H4 (cell line): ENCODE measurements around the gene MRTFA. TPM values are rescaled to one million over a fixed set of nuclear protein-coding genes. Genes with fewer than 3 reads are reported as not detected.
A peak's percentile ranks its signal among the peaks of the same experiment; 100 is the strongest.
"Not testable (repeated sequence)": the region's sequence is repeated elsewhere in the genome, so short reads cannot be mapped to it uniquely, and the experiment has no call there.

ENCODE experiments used
- DNase-seq: peaks from one replicate; pipeline ENCODE4 v3.0.0-alpha.2; 2015; ENCODE audit warnings: low spot score
- total RNA-seq: library from RNA; depleted of rRNA; stranded (reverse); fragments of >200 nt; shearing (Covaris generic); gene quantifications from 2 replicates; pipeline ENCODE4 v1.2.3, GENCODE V29; 2014

The MRTFA gene
- total RNA-seq, 1 experiment from 2014 or later: 20.5 TPM

- DNase-seq: no peak
These were observed 8.9 kb downstream of the MRTFA start for GRCh38 chr22:40627612-40628011.

- DNase-seq: no peak
These were observed 9.7 kb downstream of the MRTFA start for GRCh38 chr22:40626851-40627250.

- not testable (repeated sequence) for DNase-seq
These were observed 10.7 kb downstream of the MRTFA start for GRCh38 chr22:40625794-40626193.

- DNase-seq: not testable (repeated sequence)
These were observed 11.2 kb downstream of the MRTFA start for GRCh38 chr22:40625281-40625680.

- no peak for DNase-seq
These were observed 11.7 kb downstream of the MRTFA start for GRCh38 chr22:40624770-40625169.

GRCh38 chr22:40621309-40622151, 15.0 kb downstream of the MRTFA start:
- DNase-seq: no peak

GRCh38 chr22:40620464-40621046, 16.0 kb downstream of the MRTFA start:
- DNase-seq: peak; percentile 32

- DNase-seq: no peak
These were observed 18.1 kb downstream of the MRTFA start for GRCh38 chr22:40618400-40618799.

- DNase-seq: no peak
These were observed 19.9 kb downstream of the MRTFA start for GRCh38 chr22:40616578-40616977.

- no peak for DNase-seq
These were observed 23.5 kb downstream of the MRTFA start for GRCh38 chr22:40613067-40613466.

- no peak for DNase-seq
These were observed 24.2 kb downstream of the MRTFA start for GRCh38 chr22:40612291-40612751.

GRCh38 chr22:40611606-40612005, 24.9 kb downstream of the MRTFA start:
- no peak for DNase-seq

- DNase-seq: no peak
These were observed 26.1 kb downstream of the MRTFA start for GRCh38 chr22:40610329-40610850.

- no peak for DNase-seq
These were observed 27.3 kb downstream of the MRTFA start for GRCh38 chr22:40609216-40609615.

GRCh38 chr22:40607506-40607905, 29.0 kb downstream of the MRTFA start:
- DNase-seq: no peak

GRCh38 chr22:40606306-40606705, 30.2 kb downstream of the MRTFA start:
- DNase-seq: no peak

GRCh38 chr22:40605761-40606160, 30.8 kb downstream of the MRTFA start:
- no peak for DNase-seq

- peak; percentile 26 for DNase-seq
These were observed 33.4 kb downstream of the MRTFA start for GRCh38 chr22:40603088-40603605.

GRCh38 chr22:40602231-40602630, 34.3 kb downstream of the MRTFA start:
- no peak for DNase-seq

GRCh38 chr22:40599731-40600130, 36.8 kb downstream of the MRTFA start:
- DNase-seq: no peak

- DNase-seq: not testable (repeated sequence)
These were observed 37.8 kb downstream of the MRTFA start for GRCh38 chr22:40598712-40599111.

GRCh38 chr22:40597526-40598430, 38.7 kb downstream of the MRTFA start:
- DNase-seq: no peak
